Prostate gland (tissue), 2 donors: Measurements from ENCODE around the gene GPR55. TPM values are rescaled to one million over a fixed set of nuclear protein-coding genes. Genes with fewer than 3 reads are reported as not detected.

Source experiments
- DNase-seq: peaks from one replicate; pipeline ENCODE4 v3.0.0-alpha.2; 2019; ENCODE audit warnings: low spot score
- H3K27ac ChIP-seq, 2 donors: fragments of 200-600 bp; sonication (generic); 2 replicates each; pipeline ENCODE4 v1.5.1; 2017 to 2019
- H3K27me3 ChIP-seq: fragments of 200-600 bp; sonication (generic); replicated peaks from 2 replicates; pipeline ENCODE4 v1.5.1; 2019; ENCODE audit not compliant: insufficient read depth
- H3K36me3 ChIP-seq, 2 donors: fragments of 200-600 bp; sonication (generic); 1 replicate in 1 of 2; 2 replicates in 1 of 2; pipeline versions ENCODE4 v1.5.1 to v1.8.1; 2017 to 2019
- H3K4me1 ChIP-seq: fragments of 200-600 bp; sonication (generic); replicated peaks from 2 replicates; pipeline ENCODE4 v1.5.1; 2019
- H3K4me3 ChIP-seq, 2 donors: fragments of 200-600 bp; sonication (generic); 2 replicates each; pipeline ENCODE4 v1.5.1; 2017 to 2019
- H3K9me3 ChIP-seq: fragments of 200-600 bp; sonication (generic); 2 replicates; pipeline ENCODE4 v1.5.1; 2017
- CTCF ChIP-seq, 4 experiments: fragments of 200-600 bp in 2 of 4; fragments of 450-650 bp in 2 of 4; sonication (generic) in 2 of 4; IDR thresholded peaks; 1 replicate in 3 of 4; 2 replicates in 1 of 4; pipeline ENCODE4 v1.5.1; 2016 to 2019; ENCODE audit warnings: antibody characterized with exemption in 4 of 4, mild to moderate bottlenecking in 2 of 4, moderate library complexity in 2 of 4
- POLR2A ChIP-seq: fragments of 450-650 bp; IDR thresholded peaks from one replicate; pipeline ENCODE4 v1.6.1; 2016; ENCODE audit warnings: antibody characterized with exemption, mild to moderate bottlenecking
- POLR2AphosphoS5 ChIP-seq: sonication (generic); formaldehyde crosslinking; IDR thresholded peaks from one replicate; pipeline ENCODE4 v1.6.1; 2017; ENCODE audit warnings: antibody characterized with exemption
- WGBS: methylation state at CpG from one replicate; pipeline ENCODE4 v1.1.5; 2018; 5-methylcytosine and 5-hydroxymethylcytosine counted together
- intact Hi-C: fragments of 100-400 bp; cut with DNase I; formaldehyde crosslinking; loops from one replicate; pipeline ENCODE4 v1.14.2; 2022
- total RNA-seq, 2 donors: library from RNA; depleted of rRNA; stranded (reverse); fragments of >200 nt; gene quantifications; one replicate each; pipeline ENCODE4 v1.1.0, GENCODE V29; 2016

The GPR55 gene
- total RNA-seq, 2 donors from 2014 or later = 0.77 to 3.0 TPM

DNA sequence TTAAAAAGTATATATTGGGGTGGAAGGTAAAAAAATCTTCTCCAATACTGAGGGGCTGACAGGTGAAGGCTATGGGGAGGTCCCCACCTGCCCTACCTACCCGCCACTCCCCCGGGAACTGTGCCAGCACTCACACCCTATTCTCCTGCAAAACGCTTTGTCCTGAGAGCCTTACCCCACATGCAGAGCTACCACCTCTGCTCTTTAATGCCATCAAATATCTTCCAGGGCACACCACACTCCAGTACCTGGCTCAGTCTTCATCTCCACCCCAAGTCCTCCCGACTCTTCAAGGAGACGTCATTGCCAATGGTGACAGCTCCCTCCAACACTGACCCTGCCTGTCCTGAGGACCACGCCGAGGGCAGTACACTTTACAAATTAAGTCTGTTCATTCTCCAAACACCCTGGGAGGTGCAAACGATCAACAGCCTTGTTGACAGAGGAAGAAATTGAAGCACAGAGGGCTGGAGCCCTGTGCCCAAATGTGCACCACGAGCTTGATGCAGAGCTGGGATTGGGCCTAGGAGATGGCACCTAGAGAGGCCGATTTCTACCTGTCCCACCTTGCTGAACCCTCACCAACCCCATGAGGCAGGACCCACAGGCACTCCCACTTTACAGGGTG lies 6.0 kb upstream of the GPR55 start:
- 73% methylated on average over 9 of the region's 10 CpGs for WGBS
- Histone ChIP-seq H3K4me1 (no peaks in the 10 kb centered on the region), H3K4me3 (no peak overlapping the region), H3K27me3 (no peaks in the 10 kb centered on the region), H3K9me3 (no peaks in the 10 kb centered on the region), H3K27ac (no peak overlapping the region), H3K36me3 (no peaks in the 10 kb centered on the region)
- intact Hi-C loops = no loop called here
- no peak for DNase-seq
- TF ChIP-seq POLR2A = no peak
- no peak for TF ChIP-seq CTCF (IDR thresholded peaks at IDR 0.05)
- no peak for TF ChIP-seq POLR2AphosphoS5

GRCh38 chr2:230930149-230930780 lies 5.2 kb upstream of the GPR55 start:
- no peak for DNase-seq
- no peak for TF ChIP-seq POLR2AphosphoS5
- TF ChIP-seq POLR2A = no peak
- no peak for TF ChIP-seq CTCF (IDR thresholded peaks at IDR 0.05)
- H3K27me3 ChIP-seq = no peaks in the 10 kb centered on the region
- H3K36me3 ChIP-seq = no peaks in the 10 kb centered on the region
- intact Hi-C loops = no loop called here
- 74% methylated on average over 7 of the region's 7 CpGs for WGBS
- no peaks in the 10 kb centered on the region for H3K9me3 ChIP-seq
- H3K4me3 ChIP-seq = no peak overlapping the region
- H3K27ac ChIP-seq = no peak overlapping the region
- H3K4me1 ChIP-seq = no peaks in the 10 kb centered on the region

- no peak for DNase-seq
Observed at GRCh38 chr2:230929381-230930148, 4.5 kb upstream of the GPR55 start.

DNA sequence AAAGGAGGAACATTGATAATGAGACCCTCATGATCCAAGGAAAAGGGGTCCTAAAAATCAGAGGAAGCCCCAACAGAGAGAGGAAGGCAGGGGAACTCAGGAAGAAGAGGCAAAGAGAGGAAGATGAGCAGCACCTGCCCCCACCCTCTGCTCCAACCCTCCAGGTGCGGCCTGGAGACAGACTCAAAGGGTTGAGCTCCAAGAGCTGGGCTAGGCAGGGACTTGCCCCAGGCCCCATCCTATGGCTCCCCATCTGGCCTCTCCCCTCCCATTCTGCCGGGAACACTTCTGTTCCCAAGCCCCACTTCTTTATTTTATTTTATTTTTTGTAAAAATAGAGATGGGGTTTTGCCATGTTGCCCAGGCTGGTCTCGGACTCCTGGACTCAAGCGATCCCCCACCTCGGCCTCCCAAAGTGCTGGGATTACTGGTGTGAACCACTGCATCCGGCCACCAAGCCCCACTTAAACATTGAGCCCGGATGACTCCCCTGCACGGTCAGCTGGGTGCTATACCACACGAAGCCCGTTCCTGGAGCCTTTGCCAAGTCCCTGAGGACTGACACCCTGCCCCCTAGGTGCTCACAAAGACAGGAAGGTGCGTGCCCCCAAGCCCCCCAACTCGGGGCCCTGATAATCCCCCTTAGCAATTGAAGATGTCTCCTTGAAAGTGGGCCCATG lies 3.8 kb upstream of the GPR55 start:
- Histone ChIP-seq H3K27ac (no peak overlapping the region), H3K4me1 (no peaks in the 10 kb centered on the region), H3K4me3 (no peak overlapping the region), H3K9me3 (no peaks in the 10 kb centered on the region), H3K27me3 (no peaks in the 10 kb centered on the region), H3K36me3 (no peaks in the 10 kb centered on the region)
- 89% methylated on average over 12 of the region's 12 CpGs for WGBS
- TF ChIP-seq POLR2A (no peak), POLR2AphosphoS5 (no peak), CTCF (IDR thresholded peaks at IDR 0.05) (no peak)
- intact Hi-C loops = no loop called here
- DNase-seq = no peak

More at GRCh38 chr2:230929381-230930148, 4.5 kb upstream of the GPR55 start:
- Histone ChIP-seq H3K36me3 (no peaks in the 10 kb centered on the region), H3K4me3 (no peak overlapping the region), H3K4me1 (no peaks in the 10 kb centered on the region), H3K27me3 (no peaks in the 10 kb centered on the region), H3K9me3 (no peaks in the 10 kb centered on the region), H3K27ac (no peak overlapping the region)
- intact Hi-C loops = no loop called here
- TF ChIP-seq CTCF (IDR thresholded peaks at IDR 0.05) (no peak), POLR2A (no peak), POLR2AphosphoS5 (no peak)
- WGBS = 69% methylated on average over 10 of the region's 10 CpGs
